Omental fat pad (tissue), 4 donors: ENCODE measurements around the gene TFEB. TPM values are rescaled to one million over a fixed set of nuclear protein-coding genes. Genes with fewer than 3 reads are reported as not detected.

Source experiments
- ATAC-seq: fragments of 150-250 bp; one replicate; pipeline ENCODE4 v1.9.1; 2016; ENCODE audit warnings: mild to moderate bottlenecking, moderate library complexity; ENCODE audit not compliant: low FRiP score
- DNase-seq: peaks from one replicate; pipeline ENCODE4 v3.0.0-alpha.2; 2019; ENCODE audit warnings: low spot score
- total RNA-seq, 4 donors: library from RNA; depleted of rRNA; stranded (reverse); fragments of >200 nt; gene quantifications; one replicate each; pipeline ENCODE4 v1.1.0, GENCODE V29; 2016
- TF ChIP-seq, protein P1 (sequence below), 3 donors: fragments of 450-650 bp; IDR thresholded peaks; one replicate each; pipeline ENCODE4 v1.5.1; 2016 to 2017; ENCODE audit warnings: antibody characterized with exemption in 3 of 3, mild to moderate bottlenecking in 3 of 3, moderate library complexity in 2 of 3

TFEB gene
- total RNA-seq, 4 donors from 2014 or later: 7.1 to 24.4 (median 14.5) TPM

GRCh38 chr6:41709375-41709774 is 26.0 kb downstream of the TFEB start:
- ATAC-seq (no peak), DNase-seq (no peak)
- TF ChIP-seq, protein P1, sequence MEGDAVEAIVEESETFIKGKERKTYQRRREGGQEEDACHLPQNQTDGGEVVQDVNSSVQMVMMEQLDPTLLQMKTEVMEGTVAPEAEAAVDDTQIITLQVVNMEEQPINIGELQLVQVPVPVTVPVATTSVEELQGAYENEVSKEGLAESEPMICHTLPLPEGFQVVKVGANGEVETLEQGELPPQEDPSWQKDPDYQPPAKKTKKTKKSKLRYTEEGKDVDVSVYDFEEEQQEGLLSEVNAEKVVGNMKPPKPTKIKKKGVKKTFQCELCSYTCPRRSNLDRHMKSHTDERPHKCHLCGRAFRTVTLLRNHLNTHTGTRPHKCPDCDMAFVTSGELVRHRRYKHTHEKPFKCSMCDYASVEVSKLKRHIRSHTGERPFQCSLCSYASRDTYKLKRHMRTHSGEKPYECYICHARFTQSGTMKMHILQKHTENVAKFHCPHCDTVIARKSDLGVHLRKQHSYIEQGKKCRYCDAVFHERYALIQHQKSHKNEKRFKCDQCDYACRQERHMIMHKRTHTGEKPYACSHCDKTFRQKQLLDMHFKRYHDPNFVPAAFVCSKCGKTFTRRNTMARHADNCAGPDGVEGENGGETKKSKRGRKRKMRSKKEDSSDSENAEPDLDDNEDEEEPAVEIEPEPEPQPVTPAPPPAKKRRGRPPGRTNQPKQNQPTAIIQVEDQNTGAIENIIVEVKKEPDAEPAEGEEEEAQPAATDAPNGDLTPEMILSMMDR (IDR thresholded peaks at IDR 0.05): no peak

- TF ChIP-seq, protein P1 (IDR thresholded peaks at IDR 0.05): no peak
- DNase-seq: no peak
- no peak for ATAC-seq
Observed at GRCh38 chr6:41708856-41709255, 26.6 kb downstream of the TFEB start.

GRCh38 chr6:41707565-41708200 is 27.7 kb downstream of the TFEB start:
- TF ChIP-seq, protein P1 (IDR thresholded peaks at IDR 0.05): no peak
- no peak for DNase-seq
- ATAC-seq: no peak

DNA sequence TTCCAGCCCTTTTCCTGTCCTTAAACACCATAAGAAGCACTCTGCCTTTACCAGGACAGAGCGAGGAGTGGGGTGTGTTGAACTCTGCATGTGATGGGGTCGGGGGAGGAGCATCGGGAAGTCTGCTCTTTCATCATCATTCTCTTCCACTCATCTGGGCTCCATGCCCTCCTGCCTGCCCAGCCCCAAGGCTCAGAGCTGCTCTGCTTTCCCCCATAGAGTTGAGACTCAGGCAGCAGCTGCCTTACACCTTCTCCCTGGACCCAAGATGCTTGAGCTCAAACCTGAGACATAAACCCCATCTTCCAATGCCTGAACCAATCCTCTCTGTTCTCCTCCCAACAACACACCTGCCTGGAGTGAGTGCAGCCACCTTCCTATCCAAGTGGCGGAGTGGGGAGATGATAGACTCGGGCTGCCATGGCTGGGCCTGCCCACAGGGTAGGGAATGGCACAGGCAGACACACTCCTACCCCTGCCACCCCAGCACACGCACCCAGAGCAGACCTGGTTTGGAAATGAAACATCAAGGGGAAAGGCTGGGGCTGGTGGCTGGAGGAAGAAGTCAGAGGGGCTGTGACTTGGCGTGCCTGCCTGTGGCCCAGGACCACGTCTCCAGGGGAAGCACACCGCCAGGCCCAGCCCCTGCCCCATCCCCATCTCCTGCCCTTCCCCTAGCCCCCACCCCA is 28.4 kb downstream of the TFEB start:
- TF ChIP-seq, protein P1 (IDR thresholded peaks at IDR 0.05): no peak
- DNase-seq (no peak), ATAC-seq (peak; percentile 65)

GRCh38 chr6:41705996-41706835 is 29.2 kb downstream of the TFEB start:
- peak; percentile 60 for DNase-seq
- ATAC-seq: peak; percentile 91
- TF ChIP-seq, protein P1 (IDR thresholded peaks at IDR 0.05): peak in 1 of 3 donors; percentile 20

DNA sequence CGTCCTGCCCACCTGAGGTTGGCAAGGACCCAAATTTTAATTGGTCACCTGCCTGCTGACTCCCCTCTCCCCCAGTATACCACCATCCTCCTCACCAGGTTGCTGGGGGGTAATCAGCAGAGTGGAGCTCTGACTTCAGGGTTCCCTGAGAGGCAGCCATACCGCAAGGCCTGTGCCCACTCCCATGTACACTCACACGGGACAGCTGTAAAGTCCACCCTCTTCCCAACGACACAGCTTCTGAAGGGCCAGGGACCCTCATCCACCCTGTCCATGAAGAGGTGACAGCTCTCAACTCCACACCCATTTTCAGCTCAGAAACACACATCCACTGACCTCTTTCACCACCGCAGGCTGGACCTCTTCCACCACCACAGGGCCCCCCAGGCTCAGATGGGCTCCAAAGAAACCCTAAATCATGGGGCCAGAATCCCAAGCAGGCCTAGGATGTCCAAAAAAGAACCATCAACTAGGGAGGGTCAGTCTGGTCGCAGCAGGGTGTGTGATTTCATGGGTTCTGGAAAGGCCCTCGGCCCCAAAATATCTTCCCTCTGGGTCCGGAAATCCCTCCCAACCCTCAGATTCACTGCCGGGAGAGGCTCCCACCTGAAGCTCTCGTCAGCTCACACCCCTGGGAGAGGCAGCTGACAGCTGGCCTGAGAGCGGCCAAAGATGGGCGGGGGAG is 30.0 kb downstream of the TFEB start:
- ATAC-seq: no peak
- TF ChIP-seq, protein P1 (IDR thresholded peaks at IDR 0.05): no peak
- no peak for DNase-seq
